IMR-90 (cell line): ENCODE results near the gene CAMK2D. TPM values are rescaled to one million over a fixed set of nuclear protein-coding genes. Genes with fewer than 3 reads are reported as not detected.

Experiments used
- ATAC-seq: fragments of 200-7000 bp; cut with Tn5 transposase; 2 replicates; pipeline ENCODE4 v1.9.1; 2020; ENCODE audit warnings: low read depth, mild to moderate bottlenecking, moderate library complexity
- BruUV-seq: library from RNA; stranded (reverse); fragments of 400-500 nt; replicated peaks from 2 replicates; lab custom pipeline; 2021; lab: Mats Ljungman, UMichigan
- CTCF ChIA-PET: fragments of 300-600 bp; formaldehyde crosslinking; extraction: SDS; loops from one replicate; lab custom pipeline; 2021; ENCODE audit warnings: antibody characterized with exemption; lab: Yijun Ruan, JAX
- POLR2A ChIA-PET: fragments of 300-600 bp; sonication (Branson Sonifier 250); formaldehyde crosslinking; loops from one replicate; lab custom pipeline; 2022; ENCODE audit warnings: antibody characterized with exemption; ENCODE audit not compliant: unreplicated experiment; lab: Charles Lee
- DNase-seq: peaks from one replicate; pipeline ENCODE4 v3.0.0; 2013
- H2AFZ ChIP-seq: replicated peaks from 2 replicates; pipeline ENCODE3; 2013; ENCODE audit warnings: low read length, mild to moderate bottlenecking; ENCODE audit not compliant: poor library complexity
- H2AK5ac ChIP-seq: 2 replicates; pipeline ENCODE4 v1.6.1; 2013; ENCODE audit warnings: low read depth, low read length, inconsistent platforms
- H2AK9ac ChIP-seq: replicated peaks from 2 replicates; pipeline ENCODE3; 2013; ENCODE audit warnings: mild to moderate bottlenecking, low read depth, low read length, moderate library complexity; ENCODE audit not compliant: poor library complexity
- H2BK120ac ChIP-seq: 2 replicates; pipeline ENCODE4 v1.6.1; 2013; ENCODE audit warnings: low read depth, low read length, inconsistent platforms
- H2BK15ac ChIP-seq: 3 replicates; pipeline ENCODE4 v1.6.1; 2013; ENCODE audit warnings: low read depth, low read length, inconsistent platforms
- H2BK20ac ChIP-seq: 2 replicates; pipeline ENCODE4 v1.6.1; 2013; ENCODE audit warnings: low read depth, mild to moderate bottlenecking, inconsistent platforms, low read length, moderate library complexity
- H2BK5ac ChIP-seq: 2 replicates; pipeline ENCODE4 v1.6.1; 2013; ENCODE audit warnings: mild to moderate bottlenecking, low read depth, low read length, inconsistent platforms; ENCODE audit not compliant: poor library complexity, severe bottlenecking
- H3K14ac ChIP-seq: replicated peaks from 2 replicates; pipeline ENCODE4 v1.6.1; 2013; ENCODE audit warnings: low read depth, low read length, inconsistent platforms
- H3K18ac ChIP-seq: 2 replicates; pipeline ENCODE4 v1.6.1; 2013; ENCODE audit warnings: low read depth, low read length, control low read depth
- H3K23ac ChIP-seq: 2 replicates; pipeline ENCODE4 v1.6.1; 2013; ENCODE audit warnings: low read depth, low read length, inconsistent platforms
- H3K27ac ChIP-seq: 2 replicates; pipeline ENCODE4 v1.5.1; 2013; ENCODE audit warnings: mild to moderate bottlenecking, control low read depth, low read length; ENCODE audit not compliant: insufficient read depth
- H3K27me3 ChIP-seq: 2 replicates; pipeline ENCODE4 v1.6.1; 2013; ENCODE audit warnings: low read length; ENCODE audit not compliant: control insufficient read depth, insufficient read depth
- H3K36me3 ChIP-seq: 2 replicates; pipeline ENCODE4 v1.6.1; 2013; ENCODE audit warnings: low read length, mixed read lengths; ENCODE audit not compliant: control insufficient read depth, insufficient read depth
- H3K4ac ChIP-seq: 2 replicates; pipeline ENCODE4 v1.6.1; 2013; ENCODE audit warnings: low read depth, low read length, inconsistent platforms
- H3K4me1 ChIP-seq: 2 replicates; pipeline ENCODE4 v1.6.1; 2013; ENCODE audit warnings: low read length, mixed read lengths; ENCODE audit not compliant: control insufficient read depth, insufficient read depth
- H3K4me2 ChIP-seq: 2 replicates; pipeline ENCODE4 v1.6.1; 2013; ENCODE audit warnings: low read depth, mild to moderate bottlenecking, control low read depth, low read length, moderate library complexity
- H3K4me3 ChIP-seq: 2 replicates; pipeline ENCODE4 v1.5.1; 2013; ENCODE audit warnings: low read depth, mild to moderate bottlenecking, control low read depth, low read length, moderate library complexity; ENCODE audit not compliant: insufficient read depth
- H3K56ac ChIP-seq: 2 replicates; pipeline ENCODE4 v1.6.1; 2013; ENCODE audit warnings: low read length, inconsistent platforms; ENCODE audit not compliant: insufficient read depth; ENCODE audit errors: extremely low read depth
- H3K79me1 ChIP-seq, 2 experiments: 2 replicates each; pipeline ENCODE4 v1.6.1; 2013; ENCODE audit warnings: low read length in 2 of 2, inconsistent platforms in 1 of 2, low read depth in 1 of 2
- H3K9ac ChIP-seq: 2 replicates; pipeline ENCODE4 v1.6.1; 2013; ENCODE audit warnings: low read depth, low read length, control low read depth
- H3K9me1 ChIP-seq: 2 replicates; pipeline ENCODE4 v1.6.1; 2013; ENCODE audit warnings: low read length, inconsistent platforms; ENCODE audit not compliant: insufficient read depth
- H3K9me3 ChIP-seq: 2 replicates; pipeline ENCODE4 v1.6.1; 2013; ENCODE audit warnings: low read length; ENCODE audit not compliant: control insufficient read depth, insufficient read depth
- H4K20me1 ChIP-seq: 2 replicates; pipeline ENCODE4 v1.6.1; 2013; ENCODE audit warnings: low read length, inconsistent platforms; ENCODE audit not compliant: insufficient read depth
- H4K5ac ChIP-seq: 2 replicates; pipeline ENCODE4 v1.6.1; 2013; ENCODE audit warnings: mild to moderate bottlenecking, low read depth, low read length, control low read depth
- H4K8ac ChIP-seq, 2 experiments: 2 replicates each; pipeline ENCODE4 v1.6.1; 2013; ENCODE audit warnings: low read depth in 2 of 2, low read length in 2 of 2, control low read depth in 1 of 2, inconsistent platforms in 1 of 2
- H4K91ac ChIP-seq: 2 replicates; pipeline ENCODE4 v1.6.1; 2013; ENCODE audit warnings: low read depth, low read length, inconsistent platforms; ENCODE audit not compliant: insufficient read depth
- BHLHE40 ChIP-seq: fragments of 150-350 bp; IDR thresholded peaks from 2 replicates; pipeline ENCODE4 v1.6.1; 2016; ENCODE audit warnings: mild to moderate bottlenecking, low read depth, low read length
- FOS ChIP-seq: fragments of 150-350 bp; IDR thresholded peaks from 2 replicates; pipeline ENCODE4 v1.6.1; 2016; ENCODE audit warnings: low read depth, low read length
- MAFK ChIP-seq: IDR thresholded peaks from 2 replicates; pipeline ENCODE4 v1.6.1; 2012; ENCODE audit warnings: low read depth, low read length, improper control_type of control experiment
- MAZ ChIP-seq: IDR thresholded peaks from 2 replicates; pipeline ENCODE4 v1.6.1; 2012; ENCODE audit warnings: low read depth, mild to moderate bottlenecking, low read length, improper control_type of control experiment, moderate library complexity, borderline replicate concordance
- NFE2L2 ChIP-seq: fragments of 150-350 bp; IDR thresholded peaks from 2 replicates; pipeline ENCODE4 v1.6.1; 2016; ENCODE audit warnings: low read depth, mild to moderate bottlenecking, low read length
- POLR2A ChIP-seq: IDR thresholded peaks from 2 replicates; pipeline ENCODE4 v1.6.1; 2012; ENCODE audit warnings: mild to moderate bottlenecking, low read depth, low read length
- RCOR1 ChIP-seq: IDR thresholded peaks from 2 replicates; pipeline ENCODE4 v1.6.1; 2012; ENCODE audit warnings: mild to moderate bottlenecking, low read length, improper control_type of control experiment; ENCODE audit not compliant: insufficient replicate concordance
- RFX5 ChIP-seq: IDR thresholded peaks from 2 replicates; pipeline ENCODE4 v1.8.0; 2012; ENCODE audit warnings: low read depth, mild to moderate bottlenecking, low read length, moderate library complexity
- SMC3 ChIP-seq: fragments of 150-350 bp; IDR thresholded peaks from 2 replicates; pipeline ENCODE4 v1.6.1; 2016; ENCODE audit warnings: low read depth, mild to moderate bottlenecking, antibody characterized with exemption, low read length, moderate library complexity
- dilution Hi-C: fragments of 300-500 bp; cut with HindIII; formaldehyde crosslinking; loops from one replicate; pipeline ENCODE4 v1.14.3; 2018; ENCODE audit warnings: low sequenced_read_pairs; ENCODE audit not compliant: unreplicated experiment
- in situ Hi-C: fragments of 300-500 bp; cut with MboI; formaldehyde crosslinking; loops from 3 replicates; pipeline ENCODE4 v1.14.3; 2019; ENCODE audit warnings: low sequenced_read_pairs, inconsistent platforms, mixed read lengths
- intact Hi-C: fragments of 100-400 bp; cut with micrococcal nuclease; formaldehyde crosslinking; loops from 2 replicates; pipeline ENCODE4 v1.10.0; 2022
- polyA plus RNA-seq, 3 experiments: library from polyadenylated mRNA; depleted of rRNA; stranded (reverse); fragments of >200 nt; gene quantifications; 2 replicates each; pipeline ENCODE4 v1.2.3, GENCODE V29; 2012; ENCODE audit warnings: low replicate concordance in 1 of 3
- total RNA-seq: library from RNA; depleted of rRNA; stranded (reverse); fragments of >200 nt; gene quantifications from 2 replicates; pipeline ENCODE4 v1.2.3, GENCODE V29; 2012
- TF ChIP-seq, protein P1 (sequence below): fragments of 150-350 bp; IDR thresholded peaks from 2 replicates; pipeline ENCODE4 v1.6.1; 2016; ENCODE audit warnings: low read depth, mild to moderate bottlenecking, low read length, moderate library complexity, borderline replicate concordance
- TF ChIP-seq, protein P2 (sequence below): fragments of 150-350 bp; IDR thresholded peaks from 2 replicates; pipeline ENCODE4 v1.6.1; 2017; ENCODE audit warnings: mild to moderate bottlenecking, antibody characterized with exemption, low read length, low read depth

Gene CAMK2D
- total and polyA plus RNA-seq, 2 of the 4 experiments (the other 2 are of a cell fraction), result 44.6 to 156 TPM

DNA sequence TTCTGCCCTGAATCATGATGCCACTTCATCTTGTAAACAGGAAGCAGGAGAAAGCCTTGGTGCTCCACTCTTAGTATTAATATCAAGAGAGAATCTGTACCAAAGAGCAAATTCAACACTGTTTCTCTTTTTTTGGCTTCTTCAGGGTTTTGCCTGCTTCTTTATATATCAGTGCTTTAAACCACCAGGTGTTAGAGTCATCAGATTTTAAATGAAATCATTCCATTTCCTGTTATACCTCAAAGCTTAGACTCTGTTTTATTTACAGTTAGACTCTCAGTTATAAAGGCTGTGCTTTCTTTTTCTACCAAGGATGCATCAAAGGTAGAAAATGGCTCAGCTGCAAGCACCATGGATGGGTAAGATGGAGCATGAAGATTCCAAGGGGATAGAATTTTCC is 350.9 kb downstream of the CAMK2D start:
- Histone ChIP-seq H4K8ac (no peak overlapping the region), H3K9me3 (no peaks in the 10 kb centered on the region), H2AK9ac (no peak overlapping the region), H3K27ac (no peak overlapping the region), H3K18ac (no peak overlapping the region), H3K9me1 (no peaks in the 10 kb centered on the region), H2BK15ac (no peak overlapping the region), H4K5ac (no peak overlapping the region), H3K4ac (no peak overlapping the region), H2BK5ac (no peak overlapping the region), H2BK120ac (no peak overlapping the region), H4K20me1 (no peaks in the 10 kb centered on the region), H3K56ac (no peak overlapping the region), H3K4me2 (no peak overlapping the region), H2AFZ (no peak overlapping the region), H4K91ac (no peak overlapping the region), H3K4me3 (no peak overlapping the region), H3K14ac (no peak overlapping the region), H2AK5ac (peak overlapping the region; percentile 11; the same call in 1 of the 2 replicates), H2BK20ac (no peak overlapping the region), H3K23ac (no peak overlapping the region), H3K9ac (no peak overlapping the region), H3K36me3 (no peaks in the 10 kb centered on the region), H3K27me3 (no peaks in the 10 kb centered on the region), H3K79me1 (no peaks in the 10 kb centered on the region), H3K4me1 (0 out of 2 replicates have a peak, but pooled peaks cover 2% of the 10 kb centered on the region)
- ATAC-seq (no peak), DNase-seq (no peak)
- dilution Hi-C loops (no loop called here), intact Hi-C loops (no loop called here), in situ Hi-C loops (no loop called here)
- no TSS peak for BruUV-seq
- POLR2A ChIA-PET, result no interaction called here
- no peak for TF ChIP-seq NFE2L2
- no peak for TF ChIP-seq RFX5
- no peak for TF ChIP-seq MAFK
- TF ChIP-seq, protein P1, sequence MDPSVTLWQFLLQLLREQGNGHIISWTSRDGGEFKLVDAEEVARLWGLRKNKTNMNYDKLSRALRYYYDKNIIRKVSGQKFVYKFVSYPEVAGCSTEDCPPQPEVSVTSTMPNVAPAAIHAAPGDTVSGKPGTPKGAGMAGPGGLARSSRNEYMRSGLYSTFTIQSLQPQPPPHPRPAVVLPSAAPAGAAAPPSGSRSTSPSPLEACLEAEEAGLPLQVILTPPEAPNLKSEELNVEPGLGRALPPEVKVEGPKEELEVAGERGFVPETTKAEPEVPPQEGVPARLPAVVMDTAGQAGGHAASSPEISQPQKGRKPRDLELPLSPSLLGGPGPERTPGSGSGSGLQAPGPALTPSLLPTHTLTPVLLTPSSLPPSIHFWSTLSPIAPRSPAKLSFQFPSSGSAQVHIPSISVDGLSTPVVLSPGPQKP, result no peak
- TF ChIP-seq SMC3, result no peak
- TF ChIP-seq MAZ, result no peak
- no peak for TF ChIP-seq RCOR1
- TF ChIP-seq, protein P2, sequence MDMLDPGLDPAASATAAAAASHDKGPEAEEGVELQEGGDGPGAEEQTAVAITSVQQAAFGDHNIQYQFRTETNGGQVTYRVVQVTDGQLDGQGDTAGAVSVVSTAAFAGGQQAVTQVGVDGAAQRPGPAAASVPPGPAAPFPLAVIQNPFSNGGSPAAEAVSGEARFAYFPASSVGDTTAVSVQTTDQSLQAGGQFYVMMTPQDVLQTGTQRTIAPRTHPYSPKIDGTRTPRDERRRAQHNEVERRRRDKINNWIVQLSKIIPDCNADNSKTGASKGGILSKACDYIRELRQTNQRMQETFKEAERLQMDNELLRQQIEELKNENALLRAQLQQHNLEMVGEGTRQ, result no peak
- TF ChIP-seq POLR2A, result no peak
- no peak for TF ChIP-seq BHLHE40
- no peak for TF ChIP-seq FOS
- CTCF ChIA-PET, result no interaction called here
